ENCODE data around the gene REEP5. TPM values are rescaled to one million over a fixed set of nuclear protein-coding genes. Genes with fewer than 3 reads are reported as not detected.

The REEP5 gene
- total and polyA plus RNA-seq, 9 of the 15 experiments (the other 6 are each of a cell fraction or from before 2014, with no cell fraction given): 14.7 to 102 (median 36.0) TPM

DNA sequence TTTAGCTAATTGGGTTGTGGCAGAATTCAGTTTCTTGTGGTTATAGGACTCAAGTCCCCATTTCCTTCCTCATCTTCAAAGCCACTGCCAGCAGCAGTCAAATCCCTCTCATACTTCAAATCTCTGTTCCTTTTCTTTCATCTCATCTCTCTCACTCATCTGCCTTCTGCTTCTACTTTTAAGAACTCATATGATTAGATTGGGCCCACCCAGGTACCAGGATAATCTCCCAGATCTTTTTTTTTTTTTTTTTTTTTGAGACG is 8.0 kb upstream of the REEP5 start:
- Histone ChIP-seq H3K27me3 (ENCODE audit: control insufficient read depth in 2 of 2, insufficient read depth in 2 of 2, low read length in 2 of 2) (no peaks in the 10 kb centered on the region), H3K9me1 (ENCODE audit: control insufficient read depth, insufficient read depth, low read length) (no peaks in the 10 kb centered on the region), H3K79me2 (ENCODE audit: control insufficient read depth, insufficient read depth, low read length) (no peaks in the 10 kb centered on the region), H3K4me2 (ENCODE audit: insufficient read depth, low read length) (no peak overlapping the region), H3K9ac (ENCODE audit: insufficient read depth in 1 of 2, low read depth in 2 of 2, low read length in 2 of 2) (no peak overlapping the region), H3K9me3 (replicated peaks; ENCODE audit: control insufficient read depth, insufficient read depth, low read depth, low read length) (no peaks in the 10 kb centered on the region), H3K36me3 (ENCODE audit: control insufficient read depth, insufficient read depth, low read length) (no peaks in the 10 kb centered on the region), H2AFZ (ENCODE audit: low read depth, low read length) (no peak overlapping the region), H4K20me1 (replicated peaks; ENCODE audit: control insufficient read depth, insufficient read depth, low read length) (no peaks in the 10 kb centered on the region), H3K4me1 (replicated peaks in 1 of 2; ENCODE audit: control insufficient read depth in 2 of 2, insufficient read depth in 2 of 2, low read length in 2 of 2) (peaks cover 0 to 7% of the 10 kb centered on the region in 2 experiments; a peak in 2 of 5 replicates), H3K27ac (ENCODE audit: extremely low read depth, low read depth, low read length) (no peak overlapping the region), H3K4me3 (no peak overlapping the region)
- intact Hi-C loops (cut with micrococcal nuclease) (no loop called here), in situ Hi-C loops (cut with MboI) (no loop called here)
- ATAC-seq: no peak
- WGBS (ENCODE audit: insufficient coverage, low coverage, missing lambda C conversion rate): no CpG with 5 or more reads among the region's 1 CpG
- no peak for FAIRE-seq
- POLR2A ChIA-PET: interaction anchor here (0.7 to 0.9 kb wide), 2 partner anchors 32 to 46 kb away, joined by 3 to 4 read pairs; no protein-coding TSS in a partner anchor
- no TSS peak for BruUV-seq (replicated peaks)
- no peak for DNase-seq (ENCODE audit: extremely low read depth in 1 of 4, low spot score in 3 of 4)
- CTCF ChIA-PET (ENCODE audit: low intra/inter-chr PET ratio): no interaction called here
- TF ChIP-seq LEF1 (IDR thresholded peaks at IDR 0.05): no peak
- TF ChIP-seq ZFX (CRISPR knock-in tag; IDR thresholded peaks at IDR 0.05): no peak
- no peak for TF ChIP-seq SMARCC2 (IDR thresholded peaks at IDR 0.05; ENCODE audit: low read depth)
- no peak for TF ChIP-seq MTA2 (IDR thresholded peaks at IDR 0.05; ENCODE audit: low read depth)
- no peak for TF ChIP-seq GATAD2A (IDR thresholded peaks at IDR 0.05)
- TF ChIP-seq TARDBP (IDR thresholded peaks at IDR 0.05): no peak
- TF ChIP-seq, protein P1, sequence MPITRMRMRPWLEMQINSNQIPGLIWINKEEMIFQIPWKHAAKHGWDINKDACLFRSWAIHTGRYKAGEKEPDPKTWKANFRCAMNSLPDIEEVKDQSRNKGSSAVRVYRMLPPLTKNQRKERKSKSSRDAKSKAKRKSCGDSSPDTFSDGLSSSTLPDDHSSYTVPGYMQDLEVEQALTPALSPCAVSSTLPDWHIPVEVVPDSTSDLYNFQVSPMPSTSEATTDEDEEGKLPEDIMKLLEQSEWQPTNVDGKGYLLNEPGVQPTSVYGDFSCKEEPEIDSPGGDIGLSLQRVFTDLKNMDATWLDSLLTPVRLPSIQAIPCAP (CRISPR knock-in tag; IDR thresholded peaks at IDR 0.05; ENCODE audit: borderline replicate concordance): no peak
- TF ChIP-seq, protein P2, sequence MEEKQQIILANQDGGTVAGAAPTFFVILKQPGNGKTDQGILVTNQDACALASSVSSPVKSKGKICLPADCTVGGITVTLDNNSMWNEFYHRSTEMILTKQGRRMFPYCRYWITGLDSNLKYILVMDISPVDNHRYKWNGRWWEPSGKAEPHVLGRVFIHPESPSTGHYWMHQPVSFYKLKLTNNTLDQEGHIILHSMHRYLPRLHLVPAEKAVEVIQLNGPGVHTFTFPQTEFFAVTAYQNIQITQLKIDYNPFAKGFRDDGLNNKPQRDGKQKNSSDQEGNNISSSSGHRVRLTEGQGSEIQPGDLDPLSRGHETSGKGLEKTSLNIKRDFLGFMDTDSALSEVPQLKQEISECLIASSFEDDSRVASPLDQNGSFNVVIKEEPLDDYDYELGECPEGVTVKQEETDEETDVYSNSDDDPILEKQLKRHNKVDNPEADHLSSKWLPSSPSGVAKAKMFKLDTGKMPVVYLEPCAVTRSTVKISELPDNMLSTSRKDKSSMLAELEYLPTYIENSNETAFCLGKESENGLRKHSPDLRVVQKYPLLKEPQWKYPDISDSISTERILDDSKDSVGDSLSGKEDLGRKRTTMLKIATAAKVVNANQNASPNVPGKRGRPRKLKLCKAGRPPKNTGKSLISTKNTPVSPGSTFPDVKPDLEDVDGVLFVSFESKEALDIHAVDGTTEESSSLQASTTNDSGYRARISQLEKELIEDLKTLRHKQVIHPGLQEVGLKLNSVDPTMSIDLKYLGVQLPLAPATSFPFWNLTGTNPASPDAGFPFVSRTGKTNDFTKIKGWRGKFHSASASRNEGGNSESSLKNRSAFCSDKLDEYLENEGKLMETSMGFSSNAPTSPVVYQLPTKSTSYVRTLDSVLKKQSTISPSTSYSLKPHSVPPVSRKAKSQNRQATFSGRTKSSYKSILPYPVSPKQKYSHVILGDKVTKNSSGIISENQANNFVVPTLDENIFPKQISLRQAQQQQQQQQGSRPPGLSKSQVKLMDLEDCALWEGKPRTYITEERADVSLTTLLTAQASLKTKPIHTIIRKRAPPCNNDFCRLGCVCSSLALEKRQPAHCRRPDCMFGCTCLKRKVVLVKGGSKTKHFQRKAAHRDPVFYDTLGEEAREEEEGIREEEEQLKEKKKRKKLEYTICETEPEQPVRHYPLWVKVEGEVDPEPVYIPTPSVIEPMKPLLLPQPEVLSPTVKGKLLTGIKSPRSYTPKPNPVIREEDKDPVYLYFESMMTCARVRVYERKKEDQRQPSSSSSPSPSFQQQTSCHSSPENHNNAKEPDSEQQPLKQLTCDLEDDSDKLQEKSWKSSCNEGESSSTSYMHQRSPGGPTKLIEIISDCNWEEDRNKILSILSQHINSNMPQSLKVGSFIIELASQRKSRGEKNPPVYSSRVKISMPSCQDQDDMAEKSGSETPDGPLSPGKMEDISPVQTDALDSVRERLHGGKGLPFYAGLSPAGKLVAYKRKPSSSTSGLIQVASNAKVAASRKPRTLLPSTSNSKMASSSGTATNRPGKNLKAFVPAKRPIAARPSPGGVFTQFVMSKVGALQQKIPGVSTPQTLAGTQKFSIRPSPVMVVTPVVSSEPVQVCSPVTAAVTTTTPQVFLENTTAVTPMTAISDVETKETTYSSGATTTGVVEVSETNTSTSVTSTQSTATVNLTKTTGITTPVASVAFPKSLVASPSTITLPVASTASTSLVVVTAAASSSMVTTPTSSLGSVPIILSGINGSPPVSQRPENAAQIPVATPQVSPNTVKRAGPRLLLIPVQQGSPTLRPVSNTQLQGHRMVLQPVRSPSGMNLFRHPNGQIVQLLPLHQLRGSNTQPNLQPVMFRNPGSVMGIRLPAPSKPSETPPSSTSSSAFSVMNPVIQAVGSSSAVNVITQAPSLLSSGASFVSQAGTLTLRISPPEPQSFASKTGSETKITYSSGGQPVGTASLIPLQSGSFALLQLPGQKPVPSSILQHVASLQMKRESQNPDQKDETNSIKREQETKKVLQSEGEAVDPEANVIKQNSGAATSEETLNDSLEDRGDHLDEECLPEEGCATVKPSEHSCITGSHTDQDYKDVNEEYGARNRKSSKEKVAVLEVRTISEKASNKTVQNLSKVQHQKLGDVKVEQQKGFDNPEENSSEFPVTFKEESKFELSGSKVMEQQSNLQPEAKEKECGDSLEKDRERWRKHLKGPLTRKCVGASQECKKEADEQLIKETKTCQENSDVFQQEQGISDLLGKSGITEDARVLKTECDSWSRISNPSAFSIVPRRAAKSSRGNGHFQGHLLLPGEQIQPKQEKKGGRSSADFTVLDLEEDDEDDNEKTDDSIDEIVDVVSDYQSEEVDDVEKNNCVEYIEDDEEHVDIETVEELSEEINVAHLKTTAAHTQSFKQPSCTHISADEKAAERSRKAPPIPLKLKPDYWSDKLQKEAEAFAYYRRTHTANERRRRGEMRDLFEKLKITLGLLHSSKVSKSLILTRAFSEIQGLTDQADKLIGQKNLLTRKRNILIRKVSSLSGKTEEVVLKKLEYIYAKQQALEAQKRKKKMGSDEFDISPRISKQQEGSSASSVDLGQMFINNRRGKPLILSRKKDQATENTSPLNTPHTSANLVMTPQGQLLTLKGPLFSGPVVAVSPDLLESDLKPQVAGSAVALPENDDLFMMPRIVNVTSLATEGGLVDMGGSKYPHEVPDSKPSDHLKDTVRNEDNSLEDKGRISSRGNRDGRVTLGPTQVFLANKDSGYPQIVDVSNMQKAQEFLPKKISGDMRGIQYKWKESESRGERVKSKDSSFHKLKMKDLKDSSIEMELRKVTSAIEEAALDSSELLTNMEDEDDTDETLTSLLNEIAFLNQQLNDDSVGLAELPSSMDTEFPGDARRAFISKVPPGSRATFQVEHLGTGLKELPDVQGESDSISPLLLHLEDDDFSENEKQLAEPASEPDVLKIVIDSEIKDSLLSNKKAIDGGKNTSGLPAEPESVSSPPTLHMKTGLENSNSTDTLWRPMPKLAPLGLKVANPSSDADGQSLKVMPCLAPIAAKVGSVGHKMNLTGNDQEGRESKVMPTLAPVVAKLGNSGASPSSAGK (IDR thresholded peaks at IDR 0.05): no peak
- TF ChIP-seq C11orf30 (IDR thresholded peaks at IDR 0.05; ENCODE audit: low read depth): no peak
- no peak for TF ChIP-seq FOXM1 (IDR thresholded peaks at IDR 0.05; ENCODE audit: low read depth)
- TF ChIP-seq FOXM1 (CRISPR knock-in tag; IDR thresholded peaks at IDR 0.05; ENCODE audit: low read depth): no peak
- no peak for TF ChIP-seq CBX3 (IDR thresholded peaks at IDR 0.05; ENCODE audit: borderline replicate concordance in 1 of 2, low read length in 2 of 2)
- TF ChIP-seq ZBTB8A (IDR thresholded peaks at IDR 0.05; ENCODE audit: partially characterized antibody): no peak
- no peak for TF ChIP-seq POLR3A (IDR thresholded peaks at IDR 0.05; ENCODE audit: borderline replicate concordance, extremely low read depth, insufficient read depth, insufficient read length)
